ENCODE data around the gene MTERF4.

Gene MTERF4

GRCh38 chr2:241047253-241048010 is 54.7 kb downstream of the MTERF4 start:
- no peak for DNase-seq

Data from CD4-positive, alpha-beta T cell treated with Interleukin-10 for 1 hour (primary cell).